H9 (cell line): Measurements from ENCODE around the gene CC2D2A. TPM values are rescaled to one million over a fixed set of nuclear protein-coding genes. Genes with fewer than 3 reads are reported as not detected.

ENCODE experiments used
- DNase-seq: peaks from one replicate; pipeline ENCODE4 v3.0.0-alpha.2; 2017
- H2AFZ ChIP-seq: one replicate; pipeline ENCODE4 v1.6.1; 2013; ENCODE audit warnings: mild to moderate bottlenecking, low read length, control low read depth, moderate library complexity
- H2AK5ac ChIP-seq: 2 replicates; pipeline ENCODE4 v1.6.1; 2013; ENCODE audit warnings: low read length, control low read depth, mixed read lengths; ENCODE audit not compliant: insufficient read length
- H2BK120ac ChIP-seq: one replicate; pipeline ENCODE4 v1.6.1; 2013; ENCODE audit warnings: low read depth, mild to moderate bottlenecking, low read length, control low read depth, inconsistent platforms; ENCODE audit not compliant: poor library complexity, severe bottlenecking
- H2BK12ac ChIP-seq: 2 replicates; pipeline ENCODE4 v1.6.1; 2013; ENCODE audit warnings: low read length, control low read depth, mixed read lengths, low read depth; ENCODE audit not compliant: insufficient read length
- H2BK15ac ChIP-seq: 2 replicates; pipeline ENCODE4 v1.6.1; 2013; ENCODE audit warnings: low read depth, low read length, control low read depth
- H2BK20ac ChIP-seq: one replicate; pipeline ENCODE4 v1.6.1; 2013; ENCODE audit warnings: low read depth, mild to moderate bottlenecking, low read length, control low read depth, inconsistent platforms; ENCODE audit not compliant: poor library complexity, severe bottlenecking
- H2BK5ac ChIP-seq: 2 replicates; pipeline ENCODE4 v1.6.1; 2013; ENCODE audit warnings: low read length, control low read depth, mixed read lengths; ENCODE audit not compliant: insufficient read length
- H3K14ac ChIP-seq: 2 replicates; pipeline ENCODE4 v1.6.1; 2013; ENCODE audit warnings: low read length, control low read depth; ENCODE audit not compliant: insufficient read depth
- H3K18ac ChIP-seq: 2 replicates; pipeline ENCODE4 v1.6.1; 2013; ENCODE audit warnings: low read depth, mild to moderate bottlenecking, mixed read lengths, low read length, control low read depth; ENCODE audit not compliant: insufficient read length
- H3K23ac ChIP-seq: 2 replicates; pipeline ENCODE4 v1.6.1; 2013; ENCODE audit warnings: low read length, control low read depth, mixed read lengths, low read depth; ENCODE audit not compliant: insufficient read length
- H3K23me2 ChIP-seq: 2 replicates; pipeline ENCODE4 v1.6.1; 2013; ENCODE audit warnings: low read depth, mild to moderate bottlenecking, mixed read lengths, low read length, control low read depth; ENCODE audit not compliant: insufficient read length, poor library complexity, severe bottlenecking
- H3K27ac ChIP-seq: 2 replicates; pipeline ENCODE4 v1.5.1; 2013; ENCODE audit warnings: low read length, control low read depth, mixed read lengths, low read depth; ENCODE audit not compliant: insufficient read length
- H3K27me3 ChIP-seq: 2 replicates; pipeline ENCODE4 v1.6.1; 2013; ENCODE audit warnings: low read length, control low read depth, inconsistent platforms; ENCODE audit not compliant: insufficient read depth
- H3K4ac ChIP-seq: 2 replicates; pipeline ENCODE4 v1.6.1; 2013; ENCODE audit warnings: low read depth, mild to moderate bottlenecking, control low read depth, inconsistent platforms, low read length, moderate library complexity
- H3K4me1 ChIP-seq: 2 replicates; pipeline ENCODE4 v1.6.1; 2013; ENCODE audit warnings: low read length, control low read depth, inconsistent platforms; ENCODE audit not compliant: insufficient read depth
- H3K4me2 ChIP-seq: 2 replicates; pipeline ENCODE4 v1.6.1; 2013; ENCODE audit warnings: low read length, control low read depth, mixed read lengths; ENCODE audit not compliant: insufficient read length, insufficient read depth
- H3K56ac ChIP-seq: 2 replicates; pipeline ENCODE4 v1.6.1; 2013; ENCODE audit warnings: low read depth, mild to moderate bottlenecking, mixed read lengths, low read length, control low read depth; ENCODE audit not compliant: insufficient read length
- H3K79me1 ChIP-seq: 2 replicates; pipeline ENCODE4 v1.6.1; 2013; ENCODE audit warnings: low read depth, mild to moderate bottlenecking, moderate library complexity, low read length, control low read depth, inconsistent platforms; ENCODE audit not compliant: insufficient read depth, poor library complexity, severe bottlenecking
- H3K79me2 ChIP-seq: 2 replicates; pipeline ENCODE4 v1.6.1; 2013; ENCODE audit warnings: low read length, control low read depth, inconsistent platforms; ENCODE audit not compliant: insufficient read depth
- H3K9ac ChIP-seq: 2 replicates; pipeline ENCODE4 v1.6.1; 2013; ENCODE audit warnings: low read length, control low read depth, mixed read lengths; ENCODE audit not compliant: insufficient read length; ENCODE audit errors: extremely low read depth
- H3K9me3 ChIP-seq: one replicate; pipeline ENCODE4 v1.6.1; 2013; ENCODE audit warnings: low read depth, low read length, inconsistent platforms; ENCODE audit not compliant: control insufficient read depth
- H3T11ph ChIP-seq: one replicate; pipeline ENCODE4 v1.6.1; 2013; ENCODE audit warnings: mild to moderate bottlenecking, low read length, control low read depth, inconsistent platforms
- H4K20me1 ChIP-seq: one replicate; pipeline ENCODE4 v1.6.1; 2013; ENCODE audit not compliant: control insufficient read depth, insufficient read length, insufficient read depth
- H4K5ac ChIP-seq: 2 replicates; pipeline ENCODE4 v1.6.1; 2013; ENCODE audit warnings: low read depth, mild to moderate bottlenecking, mixed read lengths, low read length, control low read depth; ENCODE audit not compliant: insufficient read length
- H4K8ac ChIP-seq: replicated peaks from 2 replicates; pipeline ENCODE4 v1.6.1; 2013; ENCODE audit warnings: low read length, control low read depth, mixed read lengths, low read depth; ENCODE audit not compliant: insufficient read length
- H4K91ac ChIP-seq: 2 replicates; pipeline ENCODE4 v1.6.1; 2013; ENCODE audit warnings: low read depth, mild to moderate bottlenecking, moderate library complexity, mixed read lengths, low read length, control low read depth; ENCODE audit not compliant: insufficient read length
- H3K27ac Mint-ChIP-seq, 3 experiments: 2 replicates in 2 of 3; 3 replicates in 1 of 3; pipeline ENCODE4 v1.8.0; 2020 to 2021; ENCODE audit warnings: mixed read lengths in 3 of 3, mild to moderate bottlenecking in 1 of 3, moderate library complexity in 1 of 3
- H3K27me3 Mint-ChIP-seq: 2 replicates; pipeline ENCODE4 v1.8.0; 2021; ENCODE audit warnings: low read depth, mild to moderate bottlenecking, moderate library complexity, mixed read lengths
- H3K36me3 Mint-ChIP-seq, 3 experiments: 2 replicates in 2 of 3; 3 replicates in 1 of 3; pipeline ENCODE4 v1.8.0; 2020 to 2021; ENCODE audit warnings: low read depth in 3 of 3, mixed read lengths in 3 of 3; ENCODE audit not compliant: insufficient read depth in 1 of 3
- H3K4me1 Mint-ChIP-seq, 2 experiments: 2 replicates each; pipeline ENCODE4 v1.8.0; 2020; ENCODE audit warnings: mixed read lengths in 2 of 2
- H3K4me3 Mint-ChIP-seq, 2 experiments: 2 replicates in 1 of 2; 3 replicates in 1 of 2; pipeline ENCODE4 v1.8.0; 2020 to 2021; ENCODE audit warnings: mild to moderate bottlenecking in 2 of 2, mixed read lengths in 2 of 2, moderate library complexity in 1 of 2
- H3K9me3 Mint-ChIP-seq, 2 experiments: 2 replicates in 1 of 2; 3 replicates in 1 of 2; pipeline ENCODE4 v1.8.0; 2020; ENCODE audit warnings: mild to moderate bottlenecking in 2 of 2, mixed read lengths in 2 of 2, moderate library complexity in 1 of 2
- WGBS: extraction: QIAGEN DNeasy Blood & Tissue Kit; methylation state at CpG from one replicate; pipeline ENCODE4 v1.1.7; 2013; ENCODE audit warnings: missing lambda C conversion rate, low lambda C conversion rate, mixed read lengths; ENCODE audit not compliant: insufficient read length; ENCODE audit errors: extremely low coverage; 5-methylcytosine and 5-hydroxymethylcytosine counted together
- total RNA-seq: library from RNA; stranded (reverse); gene quantifications from 2 replicates; pipeline ENCODE4 v1.2.1, GENCODE V29; 2021
- TF ChIP-seq, protein P1 (sequence below): fragments of 200-600 bp; sonication (generic); conservative IDR thresholded peaks from 3 replicates; pipeline ENCODE4 v1.8.0; 2021; ENCODE audit warnings: antibody characterized with exemption, mild to moderate bottlenecking

CC2D2A gene
- total RNA-seq, 1 experiment from 2014 or later = 10.4 TPM

DNA sequence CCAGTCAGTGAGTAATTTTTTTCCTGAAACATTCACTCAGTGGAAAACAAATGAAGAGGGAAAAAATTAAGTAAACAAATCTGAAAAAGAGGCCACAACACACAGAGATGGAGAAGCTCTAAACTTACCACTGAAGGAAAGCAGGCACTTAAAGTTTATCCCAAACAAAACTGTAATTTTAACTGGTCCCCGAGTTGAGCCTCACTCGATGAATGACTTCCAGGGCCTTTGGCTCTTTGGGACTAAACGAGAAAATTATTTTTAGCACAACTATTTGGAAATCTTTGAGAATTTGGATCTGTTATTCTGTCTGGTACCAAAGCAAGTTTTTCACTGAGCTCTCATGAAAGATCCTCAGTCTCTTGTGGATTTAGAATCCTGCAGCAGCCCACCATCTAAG, 42.0 kb upstream of the CC2D2A start, which contains the start of gene C1QTNF7:
C1QTNF7 (plus strand) TSS at position 333 of the 400 bp plus-strand sequence. CDS start 7,711 bp downstream, outside the sequence.
- H3K4me3 Mint-ChIP-seq = no peak within 1 kb of the TSS
- no peak within 1 kb of the TSS for H3K9ac ChIP-seq
- no peak within 1 kb of the TSS for H3K56ac ChIP-seq

More for the DNA sequence above, 42.0 kb upstream of the CC2D2A start, which contains the start of gene C1QTNF7:
- WGBS = no CpG with 5 or more reads among the region's 3 CpGs
- no peaks in the 10 kb centered on the region for H3K4me1 ChIP-seq
- TF ChIP-seq, protein P1, sequence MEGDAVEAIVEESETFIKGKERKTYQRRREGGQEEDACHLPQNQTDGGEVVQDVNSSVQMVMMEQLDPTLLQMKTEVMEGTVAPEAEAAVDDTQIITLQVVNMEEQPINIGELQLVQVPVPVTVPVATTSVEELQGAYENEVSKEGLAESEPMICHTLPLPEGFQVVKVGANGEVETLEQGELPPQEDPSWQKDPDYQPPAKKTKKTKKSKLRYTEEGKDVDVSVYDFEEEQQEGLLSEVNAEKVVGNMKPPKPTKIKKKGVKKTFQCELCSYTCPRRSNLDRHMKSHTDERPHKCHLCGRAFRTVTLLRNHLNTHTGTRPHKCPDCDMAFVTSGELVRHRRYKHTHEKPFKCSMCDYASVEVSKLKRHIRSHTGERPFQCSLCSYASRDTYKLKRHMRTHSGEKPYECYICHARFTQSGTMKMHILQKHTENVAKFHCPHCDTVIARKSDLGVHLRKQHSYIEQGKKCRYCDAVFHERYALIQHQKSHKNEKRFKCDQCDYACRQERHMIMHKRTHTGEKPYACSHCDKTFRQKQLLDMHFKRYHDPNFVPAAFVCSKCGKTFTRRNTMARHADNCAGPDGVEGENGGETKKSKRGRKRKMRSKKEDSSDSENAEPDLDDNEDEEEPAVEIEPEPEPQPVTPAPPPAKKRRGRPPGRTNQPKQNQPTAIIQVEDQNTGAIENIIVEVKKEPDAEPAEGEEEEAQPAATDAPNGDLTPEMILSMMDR = no peak
- no peaks in the 10 kb centered on the region; the same call in 1 of the 2 replicates for H3K27me3 ChIP-seq
- no peak within 1 kb of the TSS for H3K27ac ChIP-seq
- H3K79me2 ChIP-seq = no peaks in the 10 kb centered on the region
- no peak within 1 kb of the TSS for H2AK5ac ChIP-seq
- H3K27ac Mint-ChIP-seq = no peak within 1 kb of the TSS
- H3K4ac ChIP-seq = no peak within 1 kb of the TSS
- H3K14ac ChIP-seq = no peak within 1 kb of the TSS
- H2BK20ac ChIP-seq = no peak within 1 kb of the TSS
- H3K23ac ChIP-seq = no peak within 1 kb of the TSS
- no peaks in the 10 kb centered on the region for H3K23me2 ChIP-seq
- H3K18ac ChIP-seq = no peak within 1 kb of the TSS
- no peak within 1 kb of the TSS for H4K8ac ChIP-seq
- no peak for DNase-seq
- H3K9me3 ChIP-seq = no peaks in the 10 kb centered on the region
- no peaks in the 10 kb centered on the region; a peak in 1 of 7 replicates for H3K36me3 Mint-ChIP-seq
- no peaks in the 10 kb centered on the region for H4K20me1 ChIP-seq
- H2BK15ac ChIP-seq = no peak within 1 kb of the TSS
- H3K4me1 Mint-ChIP-seq = no peaks in the 10 kb centered on the region
- H2BK120ac ChIP-seq = no peak within 1 kb of the TSS
- no peak within 1 kb of the TSS for H3K4me2 ChIP-seq
- H3K79me1 ChIP-seq = no peaks in the 10 kb centered on the region
- no peak within 1 kb of the TSS for H4K91ac ChIP-seq
- H4K5ac ChIP-seq = no peak within 1 kb of the TSS
- no peak within 1 kb of the TSS for H2BK12ac ChIP-seq
- no peak within 1 kb of the TSS for H2AFZ ChIP-seq
- no peak within 1 kb of the TSS for H3T11ph ChIP-seq
- no peaks in the 10 kb centered on the region; the same call in 1 of the 2 replicates for H3K27me3 Mint-ChIP-seq
- no peak within 1 kb of the TSS for H2BK5ac ChIP-seq
- peaks cover 0 to under 1% of the 10 kb centered on the region in 2 experiments; a peak in 2 of 5 replicates for H3K9me3 Mint-ChIP-seq
